ENCODE data around the gene SLC39A9.
"Not testable (repeated sequence)": the region's sequence is repeated elsewhere in the genome, so short reads cannot be mapped to it uniquely, and the experiment has no call there.

The SLC39A9 gene

DNA sequence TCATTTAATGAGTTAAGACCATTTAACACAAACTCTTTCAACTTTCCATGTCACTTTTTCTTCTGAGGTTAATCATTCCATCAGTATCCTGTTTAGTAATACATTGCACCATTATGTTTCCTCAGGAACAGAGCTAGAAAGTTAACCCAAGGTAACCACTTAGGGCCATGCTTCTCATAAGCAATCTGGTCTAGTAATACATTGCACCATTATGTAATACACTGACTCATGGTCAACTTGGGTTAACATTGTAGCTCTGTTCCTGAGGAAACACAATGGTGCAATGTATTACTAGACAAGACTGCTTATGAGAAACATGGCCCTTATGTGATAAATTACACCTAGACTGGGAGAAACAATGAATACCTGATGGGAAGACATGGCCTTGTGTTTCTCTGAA lies 22.1 kb upstream of the SLC39A9 start:
- no peak overlapping the region for H3K4me3 ChIP-seq (ENCODE audit: low read depth, low read length)
- TF ChIP-seq, protein P1, sequence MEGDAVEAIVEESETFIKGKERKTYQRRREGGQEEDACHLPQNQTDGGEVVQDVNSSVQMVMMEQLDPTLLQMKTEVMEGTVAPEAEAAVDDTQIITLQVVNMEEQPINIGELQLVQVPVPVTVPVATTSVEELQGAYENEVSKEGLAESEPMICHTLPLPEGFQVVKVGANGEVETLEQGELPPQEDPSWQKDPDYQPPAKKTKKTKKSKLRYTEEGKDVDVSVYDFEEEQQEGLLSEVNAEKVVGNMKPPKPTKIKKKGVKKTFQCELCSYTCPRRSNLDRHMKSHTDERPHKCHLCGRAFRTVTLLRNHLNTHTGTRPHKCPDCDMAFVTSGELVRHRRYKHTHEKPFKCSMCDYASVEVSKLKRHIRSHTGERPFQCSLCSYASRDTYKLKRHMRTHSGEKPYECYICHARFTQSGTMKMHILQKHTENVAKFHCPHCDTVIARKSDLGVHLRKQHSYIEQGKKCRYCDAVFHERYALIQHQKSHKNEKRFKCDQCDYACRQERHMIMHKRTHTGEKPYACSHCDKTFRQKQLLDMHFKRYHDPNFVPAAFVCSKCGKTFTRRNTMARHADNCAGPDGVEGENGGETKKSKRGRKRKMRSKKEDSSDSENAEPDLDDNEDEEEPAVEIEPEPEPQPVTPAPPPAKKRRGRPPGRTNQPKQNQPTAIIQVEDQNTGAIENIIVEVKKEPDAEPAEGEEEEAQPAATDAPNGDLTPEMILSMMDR (IDR thresholded peaks at IDR 0.05; ENCODE audit: borderline replicate concordance, insufficient read depth, low read depth, low read length): no peak

DNA sequence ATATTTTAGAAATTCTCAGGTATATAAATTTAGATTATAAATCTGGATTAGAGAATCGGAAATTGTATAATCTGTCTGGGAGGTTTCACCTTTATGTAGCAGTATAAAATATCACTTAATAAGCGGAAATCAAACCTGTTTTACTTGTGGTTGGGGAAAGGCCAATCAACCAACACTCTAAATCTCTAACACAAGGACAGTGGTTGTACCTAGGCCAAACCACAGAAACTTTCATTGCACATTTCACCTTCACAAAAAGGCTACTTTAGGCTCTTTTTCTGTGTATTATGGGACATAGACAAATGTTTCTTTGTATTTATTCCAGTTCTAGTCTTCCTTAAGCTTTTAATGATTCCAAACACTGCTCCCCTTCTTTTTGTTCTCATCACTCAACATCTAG lies 20.2 kb upstream of the SLC39A9 start:
- TF ChIP-seq, protein P1 (IDR thresholded peaks at IDR 0.05; ENCODE audit: borderline replicate concordance, insufficient read depth, low read depth, low read length): no peak
- no peak overlapping the region for H3K4me3 ChIP-seq (ENCODE audit: low read depth, low read length)

DNA sequence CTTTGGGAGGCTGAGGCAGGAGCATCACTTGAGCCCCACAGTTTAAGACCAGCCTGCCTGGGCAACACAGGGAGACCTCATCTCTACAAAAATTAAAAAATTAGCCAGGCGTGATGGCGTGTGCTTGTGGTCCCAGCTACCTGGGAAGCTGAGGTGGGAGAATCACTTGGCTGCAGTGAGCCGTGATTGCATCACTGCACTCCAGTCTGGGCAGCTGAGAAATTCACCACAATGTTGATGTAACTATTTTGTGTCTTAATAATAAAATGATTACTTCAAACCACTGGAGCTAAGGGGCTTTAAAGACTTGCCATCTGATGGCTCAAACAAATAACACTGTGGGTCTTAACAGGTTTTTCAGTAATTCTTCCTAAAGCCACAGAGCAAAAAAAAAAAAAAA lies 11.2 kb upstream of the SLC39A9 start:
- no peak overlapping the region for H3K4me3 ChIP-seq (ENCODE audit: low read depth, low read length)
- TF ChIP-seq, protein P1 (IDR thresholded peaks at IDR 0.05; ENCODE audit: borderline replicate concordance, insufficient read depth, low read depth, low read length): no peak

DNA sequence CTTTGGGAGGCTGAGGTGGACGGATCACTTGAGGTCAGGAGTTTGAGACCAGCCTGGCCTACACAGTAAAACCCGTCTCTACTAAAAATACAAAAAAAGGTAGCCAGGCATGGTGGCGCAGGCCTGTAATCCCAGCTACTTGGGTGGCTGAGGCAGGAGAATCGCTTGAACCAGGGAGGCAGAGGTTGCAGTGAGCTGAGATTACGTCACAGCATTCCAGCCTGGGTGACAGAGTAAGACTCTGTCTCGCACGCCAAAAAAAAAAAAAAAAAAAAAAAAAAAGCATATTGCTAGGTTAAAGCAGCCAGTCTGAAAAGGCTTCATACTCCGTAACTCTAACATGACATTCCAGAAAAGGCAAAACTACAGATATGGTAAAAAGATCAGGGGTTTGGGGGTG lies 7.1 kb upstream of the SLC39A9 start:
- H3K4me3 ChIP-seq (ENCODE audit: low read depth, low read length): not testable (repeated sequence)

DNA sequence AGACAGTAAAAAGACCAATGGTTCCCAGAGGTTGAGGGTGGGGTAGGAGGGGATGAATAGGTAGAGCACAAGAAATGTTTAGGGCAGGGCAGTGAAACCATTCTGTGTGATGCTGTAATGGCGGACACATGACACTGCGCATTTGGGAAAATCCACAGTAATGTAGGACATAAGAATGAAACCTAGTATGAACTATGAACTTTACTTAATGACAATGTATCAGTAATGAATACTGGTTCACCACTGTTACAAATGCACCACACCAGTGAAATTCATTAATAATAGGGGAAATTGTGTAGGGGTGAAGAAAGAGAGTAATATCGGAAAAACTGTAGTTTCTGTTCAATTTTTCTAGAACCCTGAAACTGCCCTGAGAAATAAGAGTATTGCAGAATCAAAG lies 6.0 kb upstream of the SLC39A9 start:
- no peak overlapping the region for H3K4me3 ChIP-seq (ENCODE audit: low read depth, low read length)
- TF ChIP-seq, protein P1 (IDR thresholded peaks at IDR 0.05; ENCODE audit: borderline replicate concordance, insufficient read depth, low read depth, low read length): no peak

DNA sequence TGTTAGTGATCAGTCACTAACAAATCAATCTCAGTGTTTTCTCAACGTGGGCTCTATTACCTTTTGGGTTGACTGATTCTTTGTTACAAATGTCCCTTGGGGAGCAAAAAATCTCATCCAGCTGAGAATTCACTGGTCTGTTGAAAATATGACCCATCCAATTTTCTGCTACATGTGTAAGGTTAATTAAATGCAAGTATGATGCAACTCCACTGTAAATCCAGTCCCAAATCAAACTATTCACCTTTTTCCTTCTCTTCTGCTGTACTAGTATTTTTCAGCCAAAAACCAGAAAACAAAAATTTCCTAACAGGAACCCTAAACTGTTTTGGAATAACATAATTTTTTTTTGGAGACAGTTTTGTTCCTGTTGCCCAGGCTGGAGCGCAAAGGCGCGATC lies 2.6 kb upstream of the SLC39A9 start:
- H3K4me3 ChIP-seq (ENCODE audit: low read depth, low read length): no peak overlapping the region
- TF ChIP-seq, protein P1 (IDR thresholded peaks at IDR 0.05; ENCODE audit: borderline replicate concordance, insufficient read depth, low read depth, low read length): no peak

DNA sequence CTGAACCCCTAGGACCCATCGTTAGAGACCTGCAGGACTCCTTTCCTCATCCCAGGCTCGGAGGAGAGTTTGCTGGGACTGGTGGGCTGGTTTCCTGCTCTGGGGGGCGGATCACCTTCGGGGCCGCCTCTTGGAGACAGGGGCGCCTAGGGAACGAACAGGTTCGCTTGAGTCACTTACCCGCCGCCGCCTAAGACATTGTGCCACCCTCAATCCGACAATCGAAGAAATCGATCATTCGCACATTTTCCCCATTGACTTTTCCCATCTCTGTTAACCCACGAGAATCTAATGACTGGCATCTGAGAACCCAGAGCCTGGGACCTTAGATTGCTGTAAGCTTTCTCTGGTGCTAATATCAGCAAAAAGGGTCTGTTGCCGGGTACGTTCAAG lies 322 bp downstream of the SLC39A9 start:
- TF ChIP-seq, protein P1 (IDR thresholded peaks at IDR 0.05; ENCODE audit: borderline replicate concordance, insufficient read depth, low read depth, low read length): no peak
- H3K4me3 ChIP-seq (ENCODE audit: low read depth, low read length): peak overlapping the region; percentile 96

DNA sequence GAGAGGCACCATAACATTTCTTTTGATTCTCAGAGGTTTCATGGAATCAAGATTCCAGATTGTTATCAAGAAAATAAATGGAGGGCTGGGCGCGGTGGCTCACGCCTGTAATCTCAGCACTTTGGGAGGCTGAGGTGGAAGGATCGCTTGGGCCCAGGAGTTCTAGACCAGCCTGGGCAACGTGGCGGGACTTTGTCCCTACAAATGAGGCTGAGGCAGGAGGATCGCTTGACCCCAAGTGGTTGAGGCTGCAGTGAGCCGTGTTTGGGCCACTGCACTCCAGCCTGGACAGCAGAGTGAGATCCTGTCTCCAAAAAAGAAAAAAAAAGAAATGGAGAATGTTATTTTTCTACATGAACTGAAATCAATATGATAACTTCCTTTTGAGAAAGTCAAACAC lies 1.3 kb downstream of the SLC39A9 start:
- peak overlapping the region; percentile 17 for H3K4me3 ChIP-seq (ENCODE audit: low read depth, low read length)
- TF ChIP-seq, protein P1 (IDR thresholded peaks at IDR 0.05; ENCODE audit: borderline replicate concordance, insufficient read depth, low read depth, low read length): no peak
